GM12878 (cell line): ENCODE measurements around the gene SYT1. TPM values are rescaled to one million over a fixed set of nuclear protein-coding genes. Genes with fewer than 3 reads are reported as not detected.

Experiments
- ATAC-seq: fragments of 200-7000 bp; cut with Tn5 transposase; 3 replicates; pipeline ENCODE4 v1.9.1; 2020; ENCODE audit warnings: mild to moderate bottlenecking, moderate library complexity
- BruUV-seq: library from RNA; stranded (reverse); fragments of 400-500 nt; replicated peaks from 2 replicates; lab custom pipeline; 2021; lab: Mats Ljungman, UMichigan
- CTCF ChIA-PET: fragments of 300-600 bp; sonication (Branson Sonifier 250); formaldehyde crosslinking; extraction: SDS; loops from one replicate; lab custom pipeline; 2021; ENCODE audit warnings: inconsistent platforms; lab: Yijun Ruan, JAX
- POLR2A ChIA-PET: fragments of 350-600 bp; formaldehyde crosslinking; extraction: SDS; loops from one replicate; lab custom pipeline; 2021; ENCODE audit warnings: inconsistent platforms; lab: Charles Lee
- RAD21 ChIA-PET: fragments of 300-600 bp; sonication (Branson Sonifier 250); formaldehyde crosslinking; loops from one replicate; lab custom pipeline; 2023; ENCODE audit warnings: antibody characterized with exemption; ENCODE audit not compliant: unreplicated experiment; lab: Charles Lee
- SMC1A ChIA-PET: fragments of 300-600 bp; sonication (Branson Sonifier 250); formaldehyde crosslinking; loops from one replicate; lab custom pipeline; 2023; ENCODE audit not compliant: unreplicated experiment, uncharacterized antibody; lab: Charles Lee
- DNase-seq: peaks from one replicate; pipeline ENCODE4 v3.0.0-alpha.2; 2011; ENCODE audit warnings: low read depth, low spot score
- FAIRE-seq: peaks from 3 replicates; lab custom pipeline; 2011; peaks lifted over from hg19 to GRCh38; lab: Jason Lieb, UNC
- H2AFZ ChIP-seq: 2 replicates; pipeline ENCODE4 v1.6.0; 2011; ENCODE audit warnings: low read depth, low read length, control low read depth; ENCODE audit not compliant: control insufficient read depth
- H3K27ac ChIP-seq: 2 replicates; pipeline ENCODE4 v1.5.1; 2011; ENCODE audit warnings: control low read depth; ENCODE audit not compliant: control insufficient read depth, insufficient read depth
- H3K27me3 ChIP-seq, 2 experiments: replicated peaks in 1 of 2; 2 replicates each; pipeline versions ENCODE4 v1.6.0 to v1.6.1; 2011; ENCODE audit warnings: low read length in 1 of 2; ENCODE audit not compliant: control insufficient read depth in 2 of 2, insufficient read depth in 2 of 2
- H3K36me3 ChIP-seq, 2 experiments: 2 replicates each; pipeline ENCODE4 v1.5.1; 2011; ENCODE audit warnings: low read length in 1 of 2; ENCODE audit not compliant: control insufficient read depth in 2 of 2, insufficient read depth in 2 of 2
- H3K4me1 ChIP-seq: 2 replicates; pipeline ENCODE4 v1.6.1; 2011; ENCODE audit warnings: mild to moderate bottlenecking, low read length, moderate library complexity, mixed read lengths; ENCODE audit not compliant: control insufficient read depth, insufficient read depth
- H3K4me2 ChIP-seq: 2 replicates; pipeline ENCODE4 v1.6.0; 2011; ENCODE audit warnings: control low read depth; ENCODE audit not compliant: control insufficient read depth, insufficient read depth
- H3K4me3 ChIP-seq: fragments of 200-600 bp; sonication (generic); 2 replicates; pipeline ENCODE4 v1.5.1; 2016
- H3K79me2 ChIP-seq: 2 replicates; pipeline ENCODE4 v1.6.0; 2011; ENCODE audit warnings: low read length; ENCODE audit not compliant: control insufficient read depth, insufficient read depth
- H3K9ac ChIP-seq: 2 replicates; pipeline ENCODE4 v1.8.0; 2011; ENCODE audit warnings: low read length, control low read depth, mixed read lengths; ENCODE audit not compliant: control insufficient read depth, insufficient read depth
- H3K9me3 ChIP-seq: replicated peaks from 3 replicates; pipeline ENCODE4 v1.5.1; 2011; ENCODE audit warnings: mild to moderate bottlenecking, low read length; ENCODE audit not compliant: control insufficient read depth, insufficient read depth
- H4K20me1 ChIP-seq: 2 replicates; pipeline ENCODE4 v1.6.0; 2011; ENCODE audit not compliant: control insufficient read depth, insufficient read depth
- BACH1 ChIP-seq: fragments of 450-650 bp; IDR thresholded peaks from 2 replicates; pipeline ENCODE4 v1.6.1; 2017; ENCODE audit warnings: mild to moderate bottlenecking, borderline replicate concordance
- CHD2 ChIP-seq: IDR thresholded peaks from 2 replicates; pipeline ENCODE4 v1.6.1; 2011; ENCODE audit warnings: low read depth, low read length, improper control_type of control experiment, borderline replicate concordance
- CREM ChIP-seq: IDR thresholded peaks from 2 replicates; pipeline ENCODE4 v1.6.1; 2014; ENCODE audit warnings: antibody characterized with exemption, low read depth
- DPF2 ChIP-seq: fragments of 450-650 bp; IDR thresholded peaks from 2 replicates; pipeline ENCODE4 v1.6.1; 2017; ENCODE audit warnings: mild to moderate bottlenecking
- KAT2A ChIP-seq: conservative IDR thresholded peaks from 2 replicates; pipeline ENCODE4 v1.6.1; 2011; ENCODE audit warnings: low read depth, low read length; ENCODE audit not compliant: control insufficient read depth
- KDM1A ChIP-seq: fragments of 200-600 bp; sonication (generic); IDR thresholded peaks from 2 replicates; pipeline ENCODE4 v1.6.1; 2016; ENCODE audit warnings: borderline replicate concordance
- LARP7 ChIP-seq: fragments of 450-650 bp; IDR thresholded peaks from 2 replicates; pipeline ENCODE4 v1.6.1; 2017; ENCODE audit warnings: mild to moderate bottlenecking
- MTA2 ChIP-seq: fragments of 450-650 bp; IDR thresholded peaks from 2 replicates; pipeline ENCODE4 v1.6.1; 2016; ENCODE audit warnings: low read depth, mild to moderate bottlenecking, moderate library complexity
- RBBP5 ChIP-seq: fragments of 200-600 bp; sonication (generic); conservative IDR thresholded peaks from 2 replicates; pipeline ENCODE4 v1.6.1; 2016
- RFX5 ChIP-seq: IDR thresholded peaks from 2 replicates; pipeline ENCODE4 v1.6.1; 2011; ENCODE audit warnings: low read depth, low read length, improper control_type of control experiment
- RUNX3 ChIP-seq: IDR thresholded peaks from 2 replicates; pipeline ENCODE4 v1.6.1; 2012; ENCODE audit warnings: low read length, inconsistent platforms
- SIN3A ChIP-seq: IDR thresholded peaks from 2 replicates; pipeline ENCODE4 v1.6.1; 2012; ENCODE audit warnings: low read depth, low read length, improper control_type of control experiment
- SIX5 ChIP-seq: IDR thresholded peaks from 2 replicates; pipeline ENCODE4 v1.6.1; 2011; ENCODE audit warnings: mild to moderate bottlenecking, low read depth, low read length, moderate library complexity; ENCODE audit not compliant: severe bottlenecking
- SMAD5 ChIP-seq: IDR thresholded peaks from 2 replicates; pipeline ENCODE4 v1.6.1; 2016; ENCODE audit warnings: antibody characterized with exemption, low read depth
- STAT3 ChIP-seq: IDR thresholded peaks from 2 replicates; pipeline ENCODE4 v1.6.1; 2011; ENCODE audit warnings: low read depth, low read length, improper control_type of control experiment
- ZSCAN29 ChIP-seq: fragments of 450-650 bp; IDR thresholded peaks from 2 replicates; pipeline ENCODE4 v1.6.1; 2017; ENCODE audit warnings: mild to moderate bottlenecking, moderate library complexity
- WGBS: methylation state at CpG from one replicate; pipeline ENCODE4 v1.1.6; 2016; ENCODE audit warnings: low lambda C conversion rate; ENCODE audit not compliant: insufficient replicate concordance, insufficient coverage; ENCODE audit errors: missing lambda C conversion rate; 5-methylcytosine and 5-hydroxymethylcytosine counted together
- in situ Hi-C: fragments of 300-500 bp; cut with MboI; formaldehyde crosslinking; loops from 9 replicates; pipeline ENCODE4 v1.14.3; 2018; ENCODE audit warnings: mixed read lengths
- intact Hi-C: fragments of 100-400 bp; cut with micrococcal nuclease; formaldehyde crosslinking; loops from one replicate; pipeline ENCODE4 v1.14.2; 2022; ENCODE audit not compliant: unreplicated experiment
- polyA plus RNA-seq, 11 experiments: library from polyadenylated mRNA; depleted of rRNA in 4 of 11; unstranded in 6 of 11; stranded (reverse) in 5 of 11; fragments of >200 nt; fragmentation: Nextera tagmentation in 4 of 11; fragmentation: Illumina TruSeq in 1 of 11; extraction: Ambion mirVana in 4 of 11; extraction: Trizol in 1 of 11; gene quantifications; 1 replicate in 1 of 11; 2 replicates in 10 of 11; pipeline versions ENCODE4 v1.2.1 to v1.2.3, GENCODE V29; 2011 to 2016; ENCODE audit warnings: inconsistent platforms in 2 of 11, missing spikeins in 2 of 11, low read depth in 1 of 11
- total RNA-seq, 4 experiments: library from RNA; depleted of rRNA in 3 of 4; stranded (reverse); fragments of >200 nt in 3 of 4; fragmentation: Illumina TruSeq in 1 of 4; extraction: Trizol in 1 of 4; gene quantifications; 2 replicates each; pipeline versions ENCODE4 v1.2.1 to v1.2.3, GENCODE V29; 2013 to 2021
- TF ChIP-seq, protein P1 (sequence below): fragments of 150-350 bp; IDR thresholded peaks from 2 replicates; pipeline ENCODE4 v1.6.1; 2016; ENCODE audit warnings: low read depth, low read length

Gene SYT1
- total and polyA plus RNA-seq, 10 of the 15 experiments (the other 5 are each of a cell fraction or from before 2014, with no cell fraction given), result 0.10 to 0.28 TPM; not detected in 8

DNA sequence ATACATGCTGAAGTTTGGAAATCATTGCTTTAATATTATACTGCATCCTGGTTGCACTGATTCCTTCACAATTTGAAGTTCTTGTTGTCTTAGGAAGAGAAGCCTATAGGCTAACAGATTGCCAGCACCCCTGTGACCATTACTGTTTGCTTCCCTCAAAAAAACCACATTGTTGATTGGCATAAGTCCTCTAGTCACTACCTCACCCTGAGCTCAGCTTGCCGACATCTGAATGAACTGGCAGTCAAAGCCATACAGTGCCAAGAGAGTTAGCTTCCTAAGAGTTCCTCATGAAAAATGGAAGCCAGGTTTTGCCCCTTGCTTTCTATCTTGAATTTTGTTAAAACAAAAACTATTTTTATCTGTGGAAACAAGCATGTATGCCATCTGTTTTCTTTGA is 276.1 kb downstream of the SYT1 start:
- WGBS, result 89% methylated on average over 1 of the region's 1 CpG
- no peaks in the 10 kb centered on the region for H3K9me3 ChIP-seq
- no peaks in the 10 kb centered on the region for H3K4me1 ChIP-seq
- ChIA-PET CTCF (no interaction called here), POLR2A (no interaction called here), SMC1A (no interaction called here)
- no peak for ATAC-seq
- H3K9ac ChIP-seq, result no peak overlapping the region
- BruUV-seq, result no TSS peak
- H2AFZ ChIP-seq, result no peak overlapping the region
- H4K20me1 ChIP-seq, result no peaks in the 10 kb centered on the region
- no peak for FAIRE-seq
- no peak overlapping the region for H3K4me2 ChIP-seq
- no peak for DNase-seq
- no peaks in the 10 kb centered on the region for H3K27me3 ChIP-seq
- intact Hi-C loops, result no loop called here
- no peaks in the 10 kb centered on the region for H3K36me3 ChIP-seq
- TF ChIP-seq RBBP5, result no peak
- TF ChIP-seq, all 136 proteins: peak for 0
- Histone ChIP-seq H3K79me2 (no peaks in the 10 kb centered on the region), H3K27ac (no peak overlapping the region), H3K4me3 (no peak overlapping the region)
- RAD21 ChIA-PET, result no interaction called here
- in situ Hi-C loops, result no loop called here

DNA sequence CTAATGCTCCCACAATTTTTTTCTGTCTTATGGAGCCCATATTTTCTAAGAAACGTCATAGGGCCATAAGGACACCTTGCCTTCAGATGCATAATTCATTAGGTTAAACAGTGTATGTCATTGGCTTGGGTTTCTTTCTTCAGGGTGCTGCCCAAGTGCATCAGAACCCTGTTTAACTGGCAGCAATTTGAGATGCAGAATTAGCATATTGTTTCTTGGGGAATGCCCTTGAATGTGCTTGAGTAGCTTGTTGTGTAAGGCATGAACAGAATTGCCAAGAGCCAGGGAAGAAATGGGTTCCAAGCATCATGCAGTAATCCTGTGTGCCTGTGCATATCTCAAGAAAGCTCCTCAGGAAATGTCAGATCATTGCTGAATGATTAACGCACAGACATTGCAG is 277.2 kb downstream of the SYT1 start:
- ChIA-PET RAD21 (no interaction called here), SMC1A (no interaction called here), CTCF (interaction anchor here (0.5 to 0.8 kb wide), 2 partner anchors 11 to 135 kb away, joined by 3 to 5 read pairs; no protein-coding TSS in a partner anchor), POLR2A (no interaction called here)
- H4K20me1 ChIP-seq, result no peaks in the 10 kb centered on the region
- H3K9me3 ChIP-seq, result no peaks in the 10 kb centered on the region
- H3K36me3 ChIP-seq, result no peaks in the 10 kb centered on the region
- no peaks in the 10 kb centered on the region for H3K4me1 ChIP-seq
- no peak overlapping the region for H3K4me2 ChIP-seq
- H2AFZ ChIP-seq, result no peak overlapping the region
- in situ Hi-C loops (no loop called here), intact Hi-C loops (no loop called here)
- DNase-seq (no peak), FAIRE-seq (no peak), ATAC-seq (no peak)
- no TSS peak for BruUV-seq
- WGBS, result 19% methylated on average over 2 of the region's 2 CpGs
- H3K27me3 ChIP-seq, result no peaks in the 10 kb centered on the region
- no peak overlapping the region for H3K4me3 ChIP-seq
- H3K9ac ChIP-seq, result no peak overlapping the region
- H3K79me2 ChIP-seq, result no peaks in the 10 kb centered on the region
- no peak overlapping the region for H3K27ac ChIP-seq
- TF ChIP-seq RUNX3, result no peak
- no peak for TF ChIP-seq LARP7
- TF ChIP-seq CREM, result no peak
- TF ChIP-seq MTA2, result no peak
- TF ChIP-seq DPF2, result no peak
- no peak for TF ChIP-seq RFX5
- no peak for TF ChIP-seq KDM1A
- no peak for TF ChIP-seq SMAD5
- TF ChIP-seq, protein P1, sequence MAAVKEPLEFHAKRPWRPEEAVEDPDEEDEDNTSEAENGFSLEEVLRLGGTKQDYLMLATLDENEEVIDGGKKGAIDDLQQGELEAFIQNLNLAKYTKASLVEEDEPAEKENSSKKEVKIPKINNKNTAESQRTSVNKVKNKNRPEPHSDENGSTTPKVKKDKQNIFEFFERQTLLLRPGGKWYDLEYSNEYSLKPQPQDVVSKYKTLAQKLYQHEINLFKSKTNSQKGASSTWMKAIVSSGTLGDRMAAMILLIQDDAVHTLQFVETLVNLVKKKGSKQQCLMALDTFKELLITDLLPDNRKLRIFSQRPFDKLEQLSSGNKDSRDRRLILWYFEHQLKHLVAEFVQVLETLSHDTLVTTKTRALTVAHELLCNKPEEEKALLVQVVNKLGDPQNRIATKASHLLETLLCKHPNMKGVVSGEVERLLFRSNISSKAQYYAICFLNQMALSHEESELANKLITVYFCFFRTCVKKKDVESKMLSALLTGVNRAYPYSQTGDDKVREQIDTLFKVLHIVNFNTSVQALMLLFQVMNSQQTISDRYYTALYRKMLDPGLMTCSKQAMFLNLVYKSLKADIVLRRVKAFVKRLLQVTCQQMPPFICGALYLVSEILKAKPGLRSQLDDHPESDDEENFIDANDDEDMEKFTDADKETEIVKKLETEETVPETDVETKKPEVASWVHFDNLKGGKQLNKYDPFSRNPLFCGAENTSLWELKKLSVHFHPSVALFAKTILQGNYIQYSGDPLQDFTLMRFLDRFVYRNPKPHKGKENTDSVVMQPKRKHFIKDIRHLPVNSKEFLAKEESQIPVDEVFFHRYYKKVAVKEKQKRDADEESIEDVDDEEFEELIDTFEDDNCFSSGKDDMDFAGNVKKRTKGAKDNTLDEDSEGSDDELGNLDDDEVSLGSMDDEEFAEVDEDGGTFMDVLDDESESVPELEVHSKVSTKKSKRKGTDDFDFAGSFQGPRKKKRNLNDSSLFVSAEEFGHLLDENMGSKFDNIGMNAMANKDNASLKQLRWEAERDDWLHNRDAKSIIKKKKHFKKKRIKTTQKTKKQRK, result no peak
- TF ChIP-seq SIN3A, result no peak
- TF ChIP-seq ZSCAN29, result no peak
- no peak for TF ChIP-seq KAT2A
- no peak for TF ChIP-seq CHD2
- no peak for TF ChIP-seq SIX5
- TF ChIP-seq BACH1, result no peak
- no peak for TF ChIP-seq STAT3
